Colonic mucosa (tissue), 4 donors: ENCODE data around the gene ARHGEF12. TPM values are rescaled to one million over a fixed set of nuclear protein-coding genes. Genes with fewer than 3 reads are reported as not detected.

Experiments used
- DNase-seq: peaks from one replicate; pipeline ENCODE4 v3.0.0-alpha.2; 2020
- H3K27ac ChIP-seq: fragments of 200-600 bp; one replicate; pipeline ENCODE4 v1.8.0; 2021
- H3K27me3 ChIP-seq: fragments of 200-600 bp; one replicate; pipeline ENCODE4 v1.8.0; 2021
- H3K36me3 ChIP-seq: fragments of 200-600 bp; one replicate; pipeline ENCODE4 v1.8.0; 2021
- H3K4me1 ChIP-seq: fragments of 200-600 bp; one replicate; pipeline ENCODE4 v1.8.0; 2021; ENCODE audit warnings: mild to moderate bottlenecking
- H3K4me3 ChIP-seq: fragments of 200-600 bp; one replicate; pipeline ENCODE4 v1.8.0; 2021
- H3K9ac ChIP-seq, 2 donors: one replicate each; pipeline ENCODE4 v1.7.0; 2013; ENCODE audit warnings: control low read depth in 2 of 2, low read depth in 2 of 2, low read length in 2 of 2
- H3K9me3 ChIP-seq: fragments of 200-600 bp; one replicate; pipeline ENCODE4 v1.8.0; 2021
- CTCF ChIP-seq: fragments of 200-600 bp; IDR thresholded peaks from one replicate; pipeline ENCODE4 v1.8.0; 2022; ENCODE audit warnings: antibody characterized with exemption, mild to moderate bottlenecking
- intact Hi-C: fragments of 100-400 bp; cut with DNase I; formaldehyde crosslinking; loops from one replicate; pipeline ENCODE4 v1.14.1; 2022
- total RNA-seq, 2 donors: library from RNA; stranded (reverse); fragmentation: NEBNext Ultra II Directional in 1 of 2; extraction: Animal tissue kit (Norgen Biotek cat#: 25700) in 1 of 2; gene quantifications; one replicate each; pipeline ENCODE4 v1.2.1, GENCODE V29; 2021
- donor health status: healthy.
- donor health status: DM: no; HTN: no; CAD: no.
- donor health status: DM: no; HTN: no; CAD: no.

The ARHGEF12 gene
- total RNA-seq, 2 donors from 2014 or later: 66.7 to 103 TPM

- Histone ChIP-seq H3K27me3 (no peaks in the 10 kb centered on the region), H3K4me3 (no peak overlapping the region), H3K4me1 (peaks cover 5% of the 10 kb centered on the region), H3K36me3 (no peaks in the 10 kb centered on the region), H3K9ac (no peak overlapping the region), H3K9me3 (no peaks in the 10 kb centered on the region), H3K27ac (no peak overlapping the region)
- no peak for DNase-seq
- TF ChIP-seq CTCF: no peak
- intact Hi-C loops: no loop called here
These were observed 50.7 kb downstream of the ARHGEF12 start for GRCh38 chr11:120386774-120387371.

- peaks cover 5% of the 10 kb centered on the region for H3K4me1 ChIP-seq
- H3K27ac ChIP-seq: no peak overlapping the region
- DNase-seq: no peak
- no peaks in the 10 kb centered on the region for H3K9me3 ChIP-seq
- no peak for TF ChIP-seq CTCF
- no peak overlapping the region for H3K4me3 ChIP-seq
- no peaks in the 10 kb centered on the region for H3K27me3 ChIP-seq
- no peaks in the 10 kb centered on the region for H3K36me3 ChIP-seq
- no peak overlapping the region for H3K9ac ChIP-seq
- intact Hi-C loops: no loop called here
These were observed 52.0 kb downstream of the ARHGEF12 start for GRCh38 chr11:120388261-120388660.

- no peak for DNase-seq
- no peak overlapping the region for H3K27ac ChIP-seq
- H3K27me3 ChIP-seq: no peaks in the 10 kb centered on the region
- no peaks in the 10 kb centered on the region for H3K9me3 ChIP-seq
- H3K4me3 ChIP-seq: no peak overlapping the region
- intact Hi-C loops: no loop called here
- no peaks in the 10 kb centered on the region for H3K36me3 ChIP-seq
- peaks cover 5% of the 10 kb centered on the region for H3K4me1 ChIP-seq
- no peak overlapping the region for H3K9ac ChIP-seq
- no peak for TF ChIP-seq CTCF
These were observed 53.7 kb downstream of the ARHGEF12 start for GRCh38 chr11:120389693-120390584.

- Histone ChIP-seq H3K27me3 (no peaks in the 10 kb centered on the region), H3K36me3 (no peaks in the 10 kb centered on the region), H3K4me1 (peaks cover 5% of the 10 kb centered on the region), H3K9ac (no peak overlapping the region), H3K4me3 (no peak overlapping the region), H3K27ac (no peak overlapping the region), H3K9me3 (no peaks in the 10 kb centered on the region)
- TF ChIP-seq CTCF: no peak
- intact Hi-C loops: no loop called here
- DNase-seq: no peak
These were observed 54.3 kb downstream of the ARHGEF12 start for GRCh38 chr11:120390585-120390922.

GRCh38 chr11:120391292-120391691, 55.1 kb downstream of the ARHGEF12 start:
- Histone ChIP-seq H3K36me3 (no peaks in the 10 kb centered on the region), H3K9ac (no peak overlapping the region), H3K27ac (no peak overlapping the region), H3K4me3 (no peak overlapping the region), H3K27me3 (no peaks in the 10 kb centered on the region), H3K4me1 (peaks cover 5% of the 10 kb centered on the region), H3K9me3 (no peaks in the 10 kb centered on the region)
- no peak for DNase-seq
- intact Hi-C loops: no loop called here
- TF ChIP-seq CTCF: no peak
